ENCODE data around the gene PRKRA. TPM values are rescaled to one million over a fixed set of nuclear protein-coding genes. Genes with fewer than 3 reads are reported as not detected.
A peak's percentile ranks its signal among the peaks of the same experiment; 100 is the strongest.

PRKRA gene
- total and polyA plus RNA-seq, 9 of the 15 experiments (the other 6 are each of a cell fraction or from before 2014, with no cell fraction given), result 14.1 to 78.1 (median 52.3) TPM

DNA sequence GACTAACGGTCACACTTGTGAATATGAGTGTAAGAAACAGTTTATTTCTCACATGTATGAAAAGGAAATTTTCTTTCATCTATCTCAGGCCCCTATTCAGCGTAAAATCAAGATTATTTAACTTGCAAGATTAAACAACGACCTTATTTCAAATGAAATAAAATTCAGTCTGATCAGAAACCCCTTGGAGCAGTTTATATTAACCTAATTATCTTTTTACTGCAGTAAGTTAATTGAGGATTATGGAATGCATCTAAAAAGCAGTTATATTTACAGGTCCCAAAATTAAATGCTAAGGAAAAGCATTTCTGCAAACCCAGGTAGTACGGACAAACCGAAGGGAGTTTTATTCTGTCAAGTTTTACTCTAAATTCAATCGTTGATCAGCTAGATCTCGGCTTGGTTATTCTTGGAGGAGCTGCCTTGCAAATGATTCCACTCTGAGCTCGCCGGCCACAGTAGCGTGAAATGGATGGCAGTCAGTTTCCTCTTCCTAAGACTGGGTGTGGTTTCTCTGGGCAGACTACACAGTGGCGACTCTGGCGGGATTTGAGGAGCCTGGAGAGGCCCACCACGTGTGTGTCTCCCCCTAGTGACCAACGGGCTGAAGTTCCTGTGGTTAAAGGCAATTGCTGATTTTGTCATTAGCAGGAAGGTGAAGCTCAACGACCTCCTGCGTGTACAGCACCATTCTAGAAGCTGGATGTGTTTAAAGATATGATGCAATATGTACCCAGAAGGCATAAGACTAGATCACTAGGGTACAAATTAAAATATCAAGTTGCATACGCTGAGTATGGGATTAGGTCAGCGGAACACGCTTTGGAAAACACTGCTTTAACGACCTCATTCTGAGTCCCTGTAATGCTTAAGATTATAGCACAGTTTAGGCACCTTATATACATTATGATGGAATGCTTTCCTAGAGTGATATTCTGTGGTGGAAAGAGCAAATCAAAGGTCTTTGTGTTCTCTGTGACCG, 36.4 kb downstream of the PRKRA start (continued):
- TF ChIP-seq NFYB (IDR thresholded peaks at IDR 0.05; ENCODE audit: extremely low read depth, insufficient read length) (no peak), ZNF785 (CRISPR knock-in tag; IDR thresholded peaks at IDR 0.05) (no peak), ZKSCAN8 (CRISPR knock-in tag; IDR thresholded peaks at IDR 0.05) (peak; percentile 33; the same call in 1 of the 2 replicates), MAFF (IDR thresholded peaks at IDR 0.05; ENCODE audit: low read length) (peak; percentile 24; the same call in 1 of the 2 replicates), ZNF41 (CRISPR knock-in tag; conservative IDR thresholded peaks at IDR 0.05) (no peak), HCFC1 (IDR thresholded peaks at IDR 0.05; ENCODE audit: low read depth, low read length) (peak; percentile 63), TRIM28 (IDR thresholded peaks at IDR 0.05) (peak; percentile 31; the same call in 1 of the 2 replicates), SMARCE1 (IDR thresholded peaks at IDR 0.05) (peak; percentile 59; the same call in 1 of the 2 replicates), RBM39 (optimal IDR thresholded peaks at IDR 0.05; ENCODE audit: low read depth, low read length) (no peak), ATF7 (IDR thresholded peaks at IDR 0.05) (peak; percentile 94), ZBTB34 (CRISPR knock-in tag; IDR thresholded peaks at IDR 0.05) (no peak), PTRF (tag; IDR thresholded peaks at IDR 0.05) (no peak), NCOA4 (IDR thresholded peaks at IDR 0.05; ENCODE audit: partially characterized antibody) (no peak), HSF4 (CRISPR knock-in tag; IDR thresholded peaks at IDR 0.05; ENCODE audit: borderline replicate concordance) (no peak)
- TF ChIP-seq, protein P1, sequence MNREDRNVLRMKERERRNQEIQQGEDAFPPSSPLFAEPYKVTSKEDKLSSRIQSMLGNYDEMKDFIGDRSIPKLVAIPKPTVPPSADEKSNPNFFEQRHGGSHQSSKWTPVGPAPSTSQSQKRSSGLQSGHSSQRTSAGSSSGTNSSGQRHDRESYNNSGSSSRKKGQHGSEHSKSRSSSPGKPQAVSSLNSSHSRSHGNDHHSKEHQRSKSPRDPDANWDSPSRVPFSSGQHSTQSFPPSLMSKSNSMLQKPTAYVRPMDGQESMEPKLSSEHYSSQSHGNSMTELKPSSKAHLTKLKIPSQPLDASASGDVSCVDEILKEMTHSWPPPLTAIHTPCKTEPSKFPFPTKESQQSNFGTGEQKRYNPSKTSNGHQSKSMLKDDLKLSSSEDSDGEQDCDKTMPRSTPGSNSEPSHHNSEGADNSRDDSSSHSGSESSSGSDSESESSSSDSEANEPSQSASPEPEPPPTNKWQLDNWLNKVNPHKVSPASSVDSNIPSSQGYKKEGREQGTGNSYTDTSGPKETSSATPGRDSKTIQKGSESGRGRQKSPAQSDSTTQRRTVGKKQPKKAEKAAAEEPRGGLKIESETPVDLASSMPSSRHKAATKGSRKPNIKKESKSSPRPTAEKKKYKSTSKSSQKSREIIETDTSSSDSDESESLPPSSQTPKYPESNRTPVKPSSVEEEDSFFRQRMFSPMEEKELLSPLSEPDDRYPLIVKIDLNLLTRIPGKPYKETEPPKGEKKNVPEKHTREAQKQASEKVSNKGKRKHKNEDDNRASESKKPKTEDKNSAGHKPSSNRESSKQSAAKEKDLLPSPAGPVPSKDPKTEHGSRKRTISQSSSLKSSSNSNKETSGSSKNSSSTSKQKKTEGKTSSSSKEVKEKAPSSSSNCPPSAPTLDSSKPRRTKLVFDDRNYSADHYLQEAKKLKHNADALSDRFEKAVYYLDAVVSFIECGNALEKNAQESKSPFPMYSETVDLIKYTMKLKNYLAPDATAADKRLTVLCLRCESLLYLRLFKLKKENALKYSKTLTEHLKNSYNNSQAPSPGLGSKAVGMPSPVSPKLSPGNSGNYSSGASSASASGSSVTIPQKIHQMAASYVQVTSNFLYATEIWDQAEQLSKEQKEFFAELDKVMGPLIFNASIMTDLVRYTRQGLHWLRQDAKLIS (CRISPR knock-in tag; IDR thresholded peaks at IDR 0.05), result no peak; the same call in 1 of the 2 replicates
- TF ChIP-seq, protein P2, sequence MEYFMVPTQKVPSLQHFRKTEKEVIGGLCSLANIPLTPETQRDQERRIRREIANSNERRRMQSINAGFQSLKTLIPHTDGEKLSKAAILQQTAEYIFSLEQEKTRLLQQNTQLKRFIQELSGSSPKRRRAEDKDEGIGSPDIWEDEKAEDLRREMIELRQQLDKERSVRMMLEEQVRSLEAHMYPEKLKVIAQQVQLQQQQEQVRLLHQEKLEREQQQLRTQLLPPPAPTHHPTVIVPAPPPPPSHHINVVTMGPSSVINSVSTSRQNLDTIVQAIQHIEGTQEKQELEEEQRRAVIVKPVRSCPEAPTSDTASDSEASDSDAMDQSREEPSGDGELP (CRISPR knock-in tag; IDR thresholded peaks at IDR 0.05; ENCODE audit: borderline replicate concordance), result peak; percentile 78; the same call in 1 of the 2 replicates
- TF ChIP-seq, protein P3, sequence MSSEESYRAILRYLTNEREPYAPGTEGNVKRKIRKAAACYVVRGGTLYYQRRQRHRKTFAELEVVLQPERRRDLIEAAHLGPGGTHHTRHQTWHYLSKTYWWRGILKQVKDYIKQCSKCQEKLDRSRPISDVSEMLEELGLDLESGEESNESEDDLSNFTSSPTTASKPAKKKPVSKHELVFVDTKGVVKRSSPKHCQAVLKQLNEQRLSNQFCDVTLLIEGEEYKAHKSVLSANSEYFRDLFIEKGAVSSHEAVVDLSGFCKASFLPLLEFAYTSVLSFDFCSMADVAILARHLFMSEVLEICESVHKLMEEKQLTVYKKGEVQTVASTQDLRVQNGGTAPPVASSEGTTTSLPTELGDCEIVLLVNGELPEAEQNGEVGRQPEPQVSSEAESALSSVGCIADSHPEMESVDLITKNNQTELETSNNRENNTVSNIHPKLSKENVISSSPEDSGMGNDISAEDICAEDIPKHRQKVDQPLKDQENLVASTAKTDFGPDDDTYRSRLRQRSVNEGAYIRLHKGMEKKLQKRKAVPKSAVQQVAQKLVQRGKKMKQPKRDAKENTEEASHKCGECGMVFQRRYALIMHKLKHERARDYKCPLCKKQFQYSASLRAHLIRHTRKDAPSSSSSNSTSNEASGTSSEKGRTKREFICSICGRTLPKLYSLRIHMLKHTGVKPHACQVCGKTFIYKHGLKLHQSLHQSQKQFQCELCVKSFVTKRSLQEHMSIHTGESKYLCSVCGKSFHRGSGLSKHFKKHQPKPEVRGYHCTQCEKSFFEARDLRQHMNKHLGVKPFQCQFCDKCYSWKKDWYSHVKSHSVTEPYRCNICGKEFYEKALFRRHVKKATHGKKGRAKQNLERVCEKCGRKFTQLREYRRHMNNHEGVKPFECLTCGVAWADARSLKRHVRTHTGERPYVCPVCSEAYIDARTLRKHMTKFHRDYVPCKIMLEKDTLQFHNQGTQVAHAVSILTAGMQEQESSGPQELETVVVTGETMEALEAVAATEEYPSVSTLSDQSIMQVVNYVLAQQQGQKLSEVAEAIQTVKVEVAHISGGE (CRISPR knock-in tag; IDR thresholded peaks at IDR 0.05), result 0 out of 6 replicates have a peak, but pooled peaks of 1 of the 3 experiments have one; percentile 4

Measured in K562 (cell line).